Endodermal cell (in vitro differentiated cells): ENCODE results near the gene CTIF. TPM values are rescaled to one million over a fixed set of nuclear protein-coding genes. Genes with fewer than 3 reads are reported as not detected.

ENCODE experiments used
- DNase-seq: peaks from one replicate; pipeline ENCODE4 v3.0.0-alpha.2; 2017
- H3K27ac ChIP-seq: 2 replicates; pipeline ENCODE4 v1.5.1; 2013; ENCODE audit warnings: mild to moderate bottlenecking, low read depth, low read length, moderate library complexity
- H3K27me3 ChIP-seq: 2 replicates; pipeline ENCODE4 v1.6.1; 2013; ENCODE audit warnings: mild to moderate bottlenecking, low read length, moderate library complexity; ENCODE audit not compliant: insufficient read depth, control insufficient read depth, poor library complexity, severe bottlenecking
- H3K36me3 ChIP-seq: 2 replicates; pipeline ENCODE4 v1.7.0; 2013; ENCODE audit warnings: mild to moderate bottlenecking, low read length, moderate library complexity; ENCODE audit not compliant: control insufficient read depth, insufficient read depth
- H3K4me1 ChIP-seq: one replicate; pipeline ENCODE4 v1.7.0; 2013; ENCODE audit warnings: low read length; ENCODE audit not compliant: control insufficient read depth, insufficient read depth
- H3K4me3 ChIP-seq: 2 replicates; pipeline ENCODE4 v1.5.1; 2013; ENCODE audit warnings: mild to moderate bottlenecking, low read length, moderate library complexity
- H3K9ac ChIP-seq: 2 replicates; pipeline ENCODE4 v1.6.1; 2013; ENCODE audit warnings: mild to moderate bottlenecking, low read length, moderate library complexity; ENCODE audit not compliant: poor library complexity, severe bottlenecking; ENCODE audit errors: extremely low read depth
- H3K9me3 ChIP-seq: 2 replicates; pipeline ENCODE4 v1.6.1; 2013; ENCODE audit warnings: mild to moderate bottlenecking, low read length, moderate library complexity; ENCODE audit not compliant: control insufficient read depth
- H3K27ac Mint-ChIP-seq: 2 replicates; pipeline ENCODE4 v1.8.0; 2020; ENCODE audit warnings: mixed read lengths
- H3K27me3 Mint-ChIP-seq: 2 replicates; pipeline ENCODE4 v1.8.0; 2021; ENCODE audit warnings: mild to moderate bottlenecking, mixed read lengths; ENCODE audit not compliant: insufficient read depth
- H3K36me3 Mint-ChIP-seq: 2 replicates; pipeline ENCODE4 v1.8.0; 2020; ENCODE audit warnings: low read depth, mixed read lengths
- H3K4me1 Mint-ChIP-seq: 2 replicates; pipeline ENCODE4 v1.8.0; 2020; ENCODE audit warnings: mixed read lengths
- H3K4me3 Mint-ChIP-seq: 2 replicates; pipeline ENCODE4 v1.8.0; 2020; ENCODE audit warnings: mild to moderate bottlenecking, moderate library complexity, mixed read lengths
- H3K9me3 Mint-ChIP-seq: 2 replicates; pipeline ENCODE4 v1.8.0; 2020; ENCODE audit warnings: mild to moderate bottlenecking, mixed read lengths
- WGBS, 2 experiments: methylation state at CpG; one replicate each; pipeline versions ENCODE4 v1.1.5 to v1.1.7; 2013; ENCODE audit warnings: missing lambda C conversion rate in 2 of 2, mixed read lengths in 1 of 2; ENCODE audit not compliant: insufficient coverage in 1 of 2, insufficient read length in 1 of 2; 5-methylcytosine and 5-hydroxymethylcytosine counted together
- total RNA-seq, 2 donors: library from RNA; stranded (reverse); fragmentation: NEBNext Ultra II Directional in 1 of 2; extraction: Animal tissue kit (Norgen Biotek cat#: 25700) in 1 of 2; gene quantifications; 2 replicates in 1 of 2; 3 replicates in 1 of 2; pipeline ENCODE4 v1.2.1, GENCODE V29; 2021
- TF ChIP-seq, protein P1 (sequence below): fragments of 200-600 bp; sonication (generic); conservative IDR thresholded peaks from 2 replicates; pipeline ENCODE4 v1.5.0; 2021; ENCODE audit warnings: antibody characterized with exemption, mild to moderate bottlenecking

Gene CTIF
- total RNA-seq, 2 donors from 2014 or later = 33.8 to 41.6 TPM

GRCh38 chr18:48837676-48838075, 298.8 kb downstream of the CTIF start:
- TF ChIP-seq, protein P1, sequence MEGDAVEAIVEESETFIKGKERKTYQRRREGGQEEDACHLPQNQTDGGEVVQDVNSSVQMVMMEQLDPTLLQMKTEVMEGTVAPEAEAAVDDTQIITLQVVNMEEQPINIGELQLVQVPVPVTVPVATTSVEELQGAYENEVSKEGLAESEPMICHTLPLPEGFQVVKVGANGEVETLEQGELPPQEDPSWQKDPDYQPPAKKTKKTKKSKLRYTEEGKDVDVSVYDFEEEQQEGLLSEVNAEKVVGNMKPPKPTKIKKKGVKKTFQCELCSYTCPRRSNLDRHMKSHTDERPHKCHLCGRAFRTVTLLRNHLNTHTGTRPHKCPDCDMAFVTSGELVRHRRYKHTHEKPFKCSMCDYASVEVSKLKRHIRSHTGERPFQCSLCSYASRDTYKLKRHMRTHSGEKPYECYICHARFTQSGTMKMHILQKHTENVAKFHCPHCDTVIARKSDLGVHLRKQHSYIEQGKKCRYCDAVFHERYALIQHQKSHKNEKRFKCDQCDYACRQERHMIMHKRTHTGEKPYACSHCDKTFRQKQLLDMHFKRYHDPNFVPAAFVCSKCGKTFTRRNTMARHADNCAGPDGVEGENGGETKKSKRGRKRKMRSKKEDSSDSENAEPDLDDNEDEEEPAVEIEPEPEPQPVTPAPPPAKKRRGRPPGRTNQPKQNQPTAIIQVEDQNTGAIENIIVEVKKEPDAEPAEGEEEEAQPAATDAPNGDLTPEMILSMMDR = no peak
- Histone ChIP-seq H3K27ac (no peak overlapping the region), H3K9ac (no peak overlapping the region), H3K27me3 (no peaks in the 10 kb centered on the region), H3K4me3 (no peak overlapping the region), H3K4me1 (peaks cover 16% of the 10 kb centered on the region), H3K36me3 (peaks cover 4% of the 10 kb centered on the region), H3K9me3 (no peaks in the 10 kb centered on the region)
- no peaks in the 10 kb centered on the region for H3K9me3 Mint-ChIP-seq
- H3K4me3 Mint-ChIP-seq = no peak overlapping the region
- H3K4me1 Mint-ChIP-seq = peaks cover 21% of the 10 kb centered on the region
- 94% methylated on average over 2 of the region's 3 CpGs; no CpG with 5 or more reads in 1 of the 2 experiments for WGBS, 2 experiments
- H3K36me3 Mint-ChIP-seq = peaks cover 6% of the 10 kb centered on the region
- no peak for DNase-seq
- H3K27me3 Mint-ChIP-seq = no peaks in the 10 kb centered on the region
- no peak overlapping the region for H3K27ac Mint-ChIP-seq

DNA sequence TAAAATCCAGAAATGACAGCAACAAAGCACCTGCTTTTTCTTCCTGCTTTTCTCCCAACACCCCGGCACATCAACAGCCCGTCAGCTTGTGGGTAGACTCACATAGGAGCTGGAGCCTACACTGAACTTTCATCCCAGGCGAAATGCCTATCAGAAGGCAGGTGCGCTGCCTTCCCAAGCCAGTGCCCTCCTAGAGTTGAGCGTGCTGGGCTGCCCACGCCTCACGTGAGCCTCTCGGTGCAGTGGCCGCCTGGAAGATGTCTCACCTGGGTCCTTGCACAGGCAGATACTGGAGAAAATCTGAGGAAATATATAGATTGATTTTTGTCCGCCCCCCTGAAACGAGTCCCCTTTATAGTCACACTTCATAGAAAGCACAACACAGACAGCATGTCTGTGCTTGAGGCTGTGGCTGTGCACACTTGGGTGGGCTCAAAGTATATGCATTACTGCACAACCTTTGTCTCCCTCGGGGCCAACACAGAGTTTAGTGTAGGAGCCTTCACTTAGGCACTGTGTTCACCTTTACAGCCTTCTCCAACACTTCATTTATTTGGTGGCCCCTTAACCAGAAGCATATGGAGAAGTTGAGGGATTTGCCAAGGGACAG, 299.4 kb downstream of the CTIF start:
- 93% methylated on average over 6 to 12 of the region's 12 CpGs for WGBS, 2 experiments
- H3K27me3 ChIP-seq = no peaks in the 10 kb centered on the region
- Mint-ChIP-seq H3K36me3 (peaks cover 6% of the 10 kb centered on the region), H3K9me3 (no peaks in the 10 kb centered on the region), H3K4me1 (peaks cover 20% of the 10 kb centered on the region), H3K4me3 (no peak overlapping the region), H3K27me3 (no peaks in the 10 kb centered on the region), H3K27ac (no peak overlapping the region)
- no peak overlapping the region for H3K27ac ChIP-seq
- H3K9me3 ChIP-seq = no peaks in the 10 kb centered on the region
- no peak overlapping the region for H3K4me3 ChIP-seq
- H3K36me3 ChIP-seq = peaks cover 4% of the 10 kb centered on the region
- H3K4me1 ChIP-seq = peaks cover 22% of the 10 kb centered on the region
- no peak for DNase-seq
- no peak overlapping the region for H3K9ac ChIP-seq
- TF ChIP-seq, protein P1 = no peak

- H3K9ac ChIP-seq = no peak overlapping the region
- H3K27me3 Mint-ChIP-seq = no peaks in the 10 kb centered on the region
- peaks cover 4% of the 10 kb centered on the region for H3K36me3 ChIP-seq
- no peaks in the 10 kb centered on the region for H3K9me3 Mint-ChIP-seq
- peaks cover 6% of the 10 kb centered on the region for H3K36me3 Mint-ChIP-seq
- H3K27ac ChIP-seq = no peak overlapping the region
- peaks cover 25% of the 10 kb centered on the region for H3K4me1 ChIP-seq
- H3K9me3 ChIP-seq = no peaks in the 10 kb centered on the region
- H3K4me3 ChIP-seq = no peak overlapping the region
- peaks cover 25% of the 10 kb centered on the region for H3K4me1 Mint-ChIP-seq
- DNase-seq = no peak
- 90 to 91% methylated on average over 8 to 10 of the region's 10 CpGs for WGBS, 2 experiments
- no peak overlapping the region for H3K4me3 Mint-ChIP-seq
- H3K27ac Mint-ChIP-seq = no peak overlapping the region
- TF ChIP-seq, protein P1 = no peak
- H3K27me3 ChIP-seq = no peaks in the 10 kb centered on the region
Observed at GRCh38 chr18:48838921-48839818, 300.3 kb downstream of the CTIF start.
